Breast epithelium (tissue), 4 donors: ENCODE data around the gene CTNND2. TPM values are rescaled to one million over a fixed set of nuclear protein-coding genes. Genes with fewer than 3 reads are reported as not detected.

ENCODE experiments used
- DNase-seq, 2 donors: peaks; one replicate each; pipeline ENCODE4 v3.0.0-alpha.2; 2019; ENCODE audit warnings: low spot score in 2 of 2
- H3K27ac ChIP-seq, 2 donors: fragments of 200-600 bp; sonication (generic) in 1 of 2; one replicate each; pipeline ENCODE4 v1.5.1; 2016 to 2019; ENCODE audit warnings: mild to moderate bottlenecking in 1 of 2
- H3K27me3 ChIP-seq, 2 donors: fragments of 200-600 bp; sonication (generic) in 1 of 2; one replicate each; pipeline versions ENCODE4 v1.5.1 to v1.6.0; 2017 to 2019; ENCODE audit warnings: control low read depth in 1 of 2, mild to moderate bottlenecking in 1 of 2
- H3K36me3 ChIP-seq: fragments of 200-600 bp; one replicate; pipeline ENCODE4 v1.5.1; 2019
- H3K4me1 ChIP-seq, 2 donors: fragments of 200-600 bp; sonication (generic); one replicate each; pipeline ENCODE4 v1.5.1; 2016 to 2019; ENCODE audit warnings: control low read depth in 1 of 2
- H3K4me3 ChIP-seq, 3 donors: fragments of 200-600 bp; sonication (generic); 1 replicate in 2 of 3; 2 replicates in 1 of 3; pipeline ENCODE4 v1.5.1; 2016 to 2019; ENCODE audit warnings: mild to moderate bottlenecking in 3 of 3, moderate library complexity in 2 of 3
- H3K9me3 ChIP-seq, 2 donors: fragments of 200-600 bp; sonication (generic) in 1 of 2; one replicate each; pipeline ENCODE4 v1.5.1; 2016 to 2019; ENCODE audit warnings: control low read depth in 1 of 2
- CTCF ChIP-seq, 3 donors: fragments of 450-650 bp; IDR thresholded peaks; one replicate each; pipeline ENCODE4 v1.5.1; 2016 to 2017; ENCODE audit warnings: antibody characterized with exemption in 3 of 3, mild to moderate bottlenecking in 3 of 3, moderate library complexity in 3 of 3
- POLR2A ChIP-seq: fragments of 450-650 bp; IDR thresholded peaks from one replicate; pipeline ENCODE4 v1.6.1; 2016; ENCODE audit warnings: antibody characterized with exemption, mild to moderate bottlenecking, moderate library complexity
- POLR2AphosphoS5 ChIP-seq, 3 donors: sonication (generic); formaldehyde crosslinking; IDR thresholded peaks; one replicate each; pipeline ENCODE4 v1.6.1; 2017; ENCODE audit warnings: antibody characterized with exemption in 3 of 3
- intact Hi-C: fragments of 100-400 bp; cut with DNase I; formaldehyde crosslinking; loops from one replicate; pipeline ENCODE4 v1.15.1; 2023; ENCODE audit warnings: low total_unique reads
- total RNA-seq, 3 donors: library from RNA; depleted of rRNA; stranded (reverse); fragments of >200 nt; gene quantifications; one replicate each; pipeline ENCODE4 v1.1.0, GENCODE V29; 2016

CTNND2 gene
- total RNA-seq, 3 donors from 2014 or later: 3.3 to 6.0 TPM; not detected in 1

DNA sequence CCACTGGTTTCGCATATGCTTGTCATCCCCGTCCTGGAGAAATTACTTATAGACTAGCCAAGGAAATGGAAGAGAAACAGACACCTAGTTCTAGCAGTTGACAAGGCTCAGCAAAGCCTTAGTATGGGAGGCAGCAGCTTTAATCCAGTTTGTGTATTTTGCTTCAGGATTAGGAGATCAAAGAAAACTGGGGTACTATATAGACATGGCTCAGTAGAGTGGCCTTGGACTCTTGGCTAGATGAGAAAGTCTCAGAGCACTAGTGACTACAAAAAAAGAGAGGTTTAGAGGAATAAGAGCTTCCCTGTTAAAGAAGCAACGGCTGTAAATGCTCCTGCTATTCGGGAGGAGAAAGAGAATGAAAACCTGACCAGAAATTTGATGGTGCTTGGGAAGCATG lies 349.1 kb downstream of the CTNND2 start:
- TF ChIP-seq CTCF (IDR thresholded peaks at IDR 0.05) (no peak), POLR2A (no peak), POLR2AphosphoS5 (IDR thresholded peaks at IDR 0.05) (no peak)
- no peaks in the 10 kb centered on the region for H3K4me1 ChIP-seq
- no peaks in the 10 kb centered on the region for H3K36me3 ChIP-seq
- H3K27ac ChIP-seq: no peak overlapping the region
- intact Hi-C loops: no loop called here
- no peaks in the 10 kb centered on the region for H3K9me3 ChIP-seq
- H3K27me3 ChIP-seq: no peaks in the 10 kb centered on the region
- H3K4me3 ChIP-seq: no peak overlapping the region
- DNase-seq: no peak

- H3K9me3 ChIP-seq: no peaks in the 10 kb centered on the region
- H3K4me3 ChIP-seq: no peak overlapping the region
- intact Hi-C loops: no loop called here
- H3K36me3 ChIP-seq: no peaks in the 10 kb centered on the region
- no peaks in the 10 kb centered on the region for H3K27me3 ChIP-seq
- H3K4me1 ChIP-seq: no peaks in the 10 kb centered on the region
- no peak overlapping the region for H3K27ac ChIP-seq
- DNase-seq: no peak
- no peak for TF ChIP-seq POLR2AphosphoS5 (IDR thresholded peaks at IDR 0.05)
- no peak for TF ChIP-seq CTCF (IDR thresholded peaks at IDR 0.05)
- no peak for TF ChIP-seq POLR2A
Observed at GRCh38 chr5:11547730-11548129, 356.5 kb downstream of the CTNND2 start.

DNA sequence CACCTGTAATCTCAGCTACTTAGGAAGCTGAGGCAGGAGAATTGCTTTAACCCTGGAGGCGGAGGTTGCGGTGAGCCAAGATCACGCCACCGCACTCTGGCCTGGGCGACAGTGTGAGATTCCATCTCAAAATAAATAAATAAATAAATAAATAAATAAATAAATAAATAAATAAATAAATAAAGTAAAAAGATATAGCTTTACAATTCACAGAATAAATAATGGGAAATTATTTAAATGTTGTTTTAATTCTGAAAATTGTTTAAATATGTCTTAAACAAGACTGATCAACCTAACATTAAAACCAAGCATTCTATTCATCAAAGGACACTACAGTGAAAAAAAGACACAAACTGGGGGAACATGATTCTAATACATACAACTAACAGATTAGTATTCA lies 357.1 kb downstream of the CTNND2 start:
- TF ChIP-seq CTCF (IDR thresholded peaks at IDR 0.05) (no peak), POLR2A (no peak), POLR2AphosphoS5 (IDR thresholded peaks at IDR 0.05) (no peak)

GRCh38 chr5:11540112-11540511 lies 364.1 kb downstream of the CTNND2 start:
- TF ChIP-seq CTCF (IDR thresholded peaks at IDR 0.05): no peak
- no peak for TF ChIP-seq POLR2A
- TF ChIP-seq POLR2AphosphoS5 (IDR thresholded peaks at IDR 0.05): no peak
- H3K27me3 ChIP-seq: no peaks in the 10 kb centered on the region
- no peaks in the 10 kb centered on the region for H3K9me3 ChIP-seq
- H3K36me3 ChIP-seq: no peaks in the 10 kb centered on the region
- intact Hi-C loops: no loop called here
- no peak for DNase-seq
- H3K4me3 ChIP-seq: no peak overlapping the region
- H3K27ac ChIP-seq: no peak overlapping the region
- no peaks in the 10 kb centered on the region for H3K4me1 ChIP-seq

More for the DNA sequence above, 357.1 kb downstream of the CTNND2 start:
- no peak overlapping the region for H3K4me3 ChIP-seq
- H3K27me3 ChIP-seq: no peaks in the 10 kb centered on the region
- no peaks in the 10 kb centered on the region for H3K36me3 ChIP-seq
- intact Hi-C loops: no loop called here
- H3K9me3 ChIP-seq: no peaks in the 10 kb centered on the region
- DNase-seq: no peak
- H3K4me1 ChIP-seq: no peaks in the 10 kb centered on the region
- H3K27ac ChIP-seq: no peak overlapping the region

GRCh38 chr5:11531811-11532555 lies 372.3 kb downstream of the CTNND2 start:
- H3K9me3 ChIP-seq: no peaks in the 10 kb centered on the region
- no peak overlapping the region for H3K4me3 ChIP-seq
- no peaks in the 10 kb centered on the region for H3K36me3 ChIP-seq
- H3K27ac ChIP-seq: no peak overlapping the region
- intact Hi-C loops: no loop called here
- no peak for TF ChIP-seq POLR2A
- TF ChIP-seq CTCF (IDR thresholded peaks at IDR 0.05): no peak
- no peak for TF ChIP-seq POLR2AphosphoS5 (IDR thresholded peaks at IDR 0.05)
- DNase-seq: no peak
- no peaks in the 10 kb centered on the region for H3K4me1 ChIP-seq
- H3K27me3 ChIP-seq: no peaks in the 10 kb centered on the region
